Measurements from ENCODE around the gene SLC2A14.
A peak's percentile ranks its signal among the peaks of the same experiment; 100 is the strongest.
"Not testable (repeated sequence)": the region's sequence is repeated elsewhere in the genome, so short reads cannot be mapped to it uniquely, and the experiment has no call there.

SLC2A14 gene

GRCh38 chr12:7872566-7873319 lies at the start of gene SLC2A14:
Gene SLC2A14, minus strand, starts transcription at chr12:7872915. Its CDS starts 3,035 bp downstream, at chr12:7869880.
- ATAC-seq (replicated peaks; ENCODE audit: extremely low read depth, poor library complexity, severe bottlenecking), result no peak

GRCh38 chr12:7921181-7921580 lies 48.5 kb upstream of the SLC2A14 start:
- not testable (repeated sequence) for ATAC-seq (replicated peaks; ENCODE audit: extremely low read depth, poor library complexity, severe bottlenecking); H3K9me3 Mint-ChIP-seq; DNase-seq (ENCODE audit: low spot score in 2 of 2); H3K27ac Mint-ChIP-seq (ENCODE audit: low read depth); H3K27me3 Mint-ChIP-seq
- H3K36me3 Mint-ChIP-seq (ENCODE audit: insufficient read depth), result peaks cover 77% of the 10 kb centered on the region
- peak overlapping the region; percentile 25 for H3K4me3 Mint-ChIP-seq
- H3K4me1 Mint-ChIP-seq, result peaks cover 39% of the 10 kb centered on the region

More at GRCh38 chr12:7872566-7873319, at the start of gene SLC2A14:
- Mint-ChIP-seq H3K36me3 (ENCODE audit: insufficient read depth) (no peaks in the 10 kb centered on the region), H3K4me3 (peak within 1 kb of the TSS; percentile 38), H3K9me3 (no peaks in the 10 kb centered on the region), H3K27ac (ENCODE audit: low read depth) (no peak within 1 kb of the TSS), H3K27me3 (peaks cover 43% of the 10 kb centered on the region), H3K4me1 (no peaks in the 10 kb centered on the region)
- DNase-seq (ENCODE audit: low spot score in 2 of 2), result no peak

- DNase-seq (ENCODE audit: low spot score in 2 of 2); H3K27me3 Mint-ChIP-seq; H3K4me3 Mint-ChIP-seq; H3K9me3 Mint-ChIP-seq; ATAC-seq (replicated peaks; ENCODE audit: extremely low read depth, poor library complexity, severe bottlenecking): not testable (repeated sequence)
- Mint-ChIP-seq H3K27ac (ENCODE audit: low read depth) (peak overlapping the region; percentile 25), H3K36me3 (ENCODE audit: insufficient read depth) (peaks cover 52% of the 10 kb centered on the region), H3K4me1 (peaks cover 33% of the 10 kb centered on the region)
These were observed 45.5 kb upstream of the SLC2A14 start for GRCh38 chr12:7918268-7918590.

- Mint-ChIP-seq H3K9me3 (no peaks in the 10 kb centered on the region), H3K4me3 (peak overlapping the region; percentile 11), H3K36me3 (ENCODE audit: insufficient read depth) (peaks cover 46% of the 10 kb centered on the region), H3K27ac (ENCODE audit: low read depth) (peak overlapping the region; percentile 25), H3K27me3 (no peaks in the 10 kb centered on the region), H3K4me1 (peaks cover 31% of the 10 kb centered on the region)
- no peak for ATAC-seq (replicated peaks; ENCODE audit: extremely low read depth, poor library complexity, severe bottlenecking)
- no peak for DNase-seq (ENCODE audit: low spot score in 2 of 2)
These were observed 44.9 kb upstream of the SLC2A14 start for GRCh38 chr12:7917392-7918267.

- ATAC-seq (replicated peaks; ENCODE audit: extremely low read depth, poor library complexity, severe bottlenecking) (no peak), DNase-seq (ENCODE audit: low spot score in 2 of 2) (no peak)
- Mint-ChIP-seq H3K4me1 (peaks cover 28% of the 10 kb centered on the region), H3K4me3 (peak overlapping the region; percentile 29), H3K27me3 (no peaks in the 10 kb centered on the region), H3K9me3 (no peaks in the 10 kb centered on the region), H3K36me3 (ENCODE audit: insufficient read depth) (peaks cover 40% of the 10 kb centered on the region), H3K27ac (ENCODE audit: low read depth) (no peak overlapping the region)
These were observed 44.2 kb upstream of the SLC2A14 start for GRCh38 chr12:7916936-7917335.

- peak; percentile 24 for ATAC-seq (replicated peaks; ENCODE audit: extremely low read depth, poor library complexity, severe bottlenecking)
- DNase-seq (ENCODE audit: low spot score in 2 of 2), result no peak
- Mint-ChIP-seq H3K9me3 (no peaks in the 10 kb centered on the region), H3K4me3 (peak overlapping the region; percentile 55), H3K4me1 (peaks cover 20% of the 10 kb centered on the region), H3K27me3 (no peaks in the 10 kb centered on the region), H3K27ac (ENCODE audit: low read depth) (no peak overlapping the region), H3K36me3 (ENCODE audit: insufficient read depth) (peaks cover 29% of the 10 kb centered on the region)
These were observed 43.1 kb upstream of the SLC2A14 start for GRCh38 chr12:7915661-7916403.

- ATAC-seq (replicated peaks; ENCODE audit: extremely low read depth, poor library complexity, severe bottlenecking); DNase-seq (ENCODE audit: low spot score in 2 of 2); H3K27me3 Mint-ChIP-seq; H3K4me3 Mint-ChIP-seq; H3K9me3 Mint-ChIP-seq; H3K27ac Mint-ChIP-seq (ENCODE audit: low read depth); H3K4me1 Mint-ChIP-seq; H3K36me3 Mint-ChIP-seq (ENCODE audit: insufficient read depth): not testable (repeated sequence)
These were observed 37.4 kb upstream of the SLC2A14 start for GRCh38 chr12:7910106-7910505.

GRCh38 chr12:7907009-7907408 lies 34.3 kb upstream of the SLC2A14 start:
- Mint-ChIP-seq H3K4me1 (no peaks in the 10 kb centered on the region), H3K9me3 (no peaks in the 10 kb centered on the region), H3K27me3 (no peaks in the 10 kb centered on the region), H3K36me3 (ENCODE audit: insufficient read depth) (no peaks in the 10 kb centered on the region), H3K27ac (ENCODE audit: low read depth) (no peak overlapping the region), H3K4me3 (no peak overlapping the region)
- ATAC-seq (replicated peaks; ENCODE audit: extremely low read depth, poor library complexity, severe bottlenecking), result no peak
- no peak for DNase-seq (ENCODE audit: low spot score in 2 of 2)

- not testable (repeated sequence) for H3K4me3 Mint-ChIP-seq; H3K27me3 Mint-ChIP-seq; ATAC-seq (replicated peaks; ENCODE audit: extremely low read depth, poor library complexity, severe bottlenecking); DNase-seq (ENCODE audit: low spot score in 2 of 2); H3K27ac Mint-ChIP-seq (ENCODE audit: low read depth); H3K9me3 Mint-ChIP-seq; H3K36me3 Mint-ChIP-seq (ENCODE audit: insufficient read depth); H3K4me1 Mint-ChIP-seq
These were observed 33.6 kb upstream of the SLC2A14 start for GRCh38 chr12:7906303-7906702.

- not testable (repeated sequence) for H3K27ac Mint-ChIP-seq (ENCODE audit: low read depth); H3K36me3 Mint-ChIP-seq (ENCODE audit: insufficient read depth); H3K27me3 Mint-ChIP-seq; DNase-seq (ENCODE audit: low spot score in 2 of 2); H3K4me1 Mint-ChIP-seq; H3K9me3 Mint-ChIP-seq; H3K4me3 Mint-ChIP-seq; ATAC-seq (replicated peaks; ENCODE audit: extremely low read depth, poor library complexity, severe bottlenecking)
These were observed 32.9 kb upstream of the SLC2A14 start for GRCh38 chr12:7905600-7906125.

GRCh38 chr12:7905071-7905470 lies 32.4 kb upstream of the SLC2A14 start:
- no peaks in the 10 kb centered on the region for H3K36me3 Mint-ChIP-seq (ENCODE audit: insufficient read depth)
- DNase-seq (ENCODE audit: low spot score in 2 of 2), result no peak
- H3K4me1 Mint-ChIP-seq, result no peaks in the 10 kb centered on the region

GRCh38 chr12:7902416-7902815 lies 29.7 kb upstream of the SLC2A14 start:
- H3K27me3 Mint-ChIP-seq; H3K27ac Mint-ChIP-seq (ENCODE audit: low read depth); ATAC-seq (replicated peaks; ENCODE audit: extremely low read depth, poor library complexity, severe bottlenecking); H3K9me3 Mint-ChIP-seq; H3K4me1 Mint-ChIP-seq; H3K36me3 Mint-ChIP-seq (ENCODE audit: insufficient read depth); DNase-seq (ENCODE audit: low spot score in 2 of 2); H3K4me3 Mint-ChIP-seq: not testable (repeated sequence)

More at GRCh38 chr12:7905071-7905470, 32.4 kb upstream of the SLC2A14 start:
- Mint-ChIP-seq H3K27ac (ENCODE audit: low read depth) (no peak overlapping the region), H3K27me3 (no peaks in the 10 kb centered on the region), H3K9me3 (no peaks in the 10 kb centered on the region), H3K4me3 (no peak overlapping the region)
- no peak for ATAC-seq (replicated peaks; ENCODE audit: extremely low read depth, poor library complexity, severe bottlenecking)

All from central memory CD8-positive, alpha-beta T cell (primary cell).